ENCODE data around the gene EIF3K. TPM values are rescaled to one million over a fixed set of nuclear protein-coding genes. Genes with fewer than 3 reads are reported as not detected.
A peak's percentile ranks its signal among the peaks of the same experiment; 100 is the strongest.

The EIF3K gene
- total RNA-seq, 2 donors from 2014 or later: 282 to 320 TPM

DNA sequence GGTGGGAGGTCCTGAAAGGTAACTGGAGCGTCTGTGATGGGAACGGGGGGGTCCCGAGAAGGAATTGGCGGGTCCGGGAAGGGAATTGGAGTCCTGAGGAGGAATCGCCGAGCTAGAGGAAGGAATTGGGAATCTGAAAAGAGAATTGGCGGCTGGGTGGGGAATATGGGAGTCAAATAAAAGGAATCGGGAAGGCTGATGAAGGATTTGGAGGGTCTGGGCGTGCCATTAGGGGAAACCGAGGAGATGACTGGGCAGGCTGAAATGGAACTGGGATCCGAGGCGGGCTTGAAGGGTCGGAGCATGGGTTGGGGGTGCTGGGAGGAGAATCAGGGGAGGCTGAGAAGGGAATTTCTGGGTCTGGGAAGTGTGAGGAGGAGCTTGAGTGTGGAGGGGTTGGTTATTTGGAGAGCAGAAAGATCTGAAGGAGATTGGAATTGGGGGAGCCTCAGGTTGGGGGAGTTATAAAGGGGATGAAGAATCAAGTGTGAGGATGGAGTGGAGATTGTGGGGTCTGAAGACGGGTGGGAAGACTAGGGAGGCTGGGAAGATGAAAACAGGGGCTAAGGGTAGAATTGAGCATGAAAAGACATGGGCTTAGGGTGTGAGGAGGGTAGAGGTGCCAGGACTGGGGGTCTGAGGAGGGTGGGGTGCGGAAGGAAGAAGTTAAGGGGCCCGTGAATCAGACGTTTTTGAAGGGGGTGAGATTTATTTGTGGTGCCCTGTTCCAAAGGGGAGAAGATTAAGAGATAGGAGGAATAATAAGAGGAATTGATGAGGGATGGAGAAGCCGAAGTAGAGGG, 29.2 kb downstream of the EIF3K start:
- H3K4me1 Mint-ChIP-seq: peaks cover 36% of the 10 kb centered on the region
- no peak for DNase-seq

DNA sequence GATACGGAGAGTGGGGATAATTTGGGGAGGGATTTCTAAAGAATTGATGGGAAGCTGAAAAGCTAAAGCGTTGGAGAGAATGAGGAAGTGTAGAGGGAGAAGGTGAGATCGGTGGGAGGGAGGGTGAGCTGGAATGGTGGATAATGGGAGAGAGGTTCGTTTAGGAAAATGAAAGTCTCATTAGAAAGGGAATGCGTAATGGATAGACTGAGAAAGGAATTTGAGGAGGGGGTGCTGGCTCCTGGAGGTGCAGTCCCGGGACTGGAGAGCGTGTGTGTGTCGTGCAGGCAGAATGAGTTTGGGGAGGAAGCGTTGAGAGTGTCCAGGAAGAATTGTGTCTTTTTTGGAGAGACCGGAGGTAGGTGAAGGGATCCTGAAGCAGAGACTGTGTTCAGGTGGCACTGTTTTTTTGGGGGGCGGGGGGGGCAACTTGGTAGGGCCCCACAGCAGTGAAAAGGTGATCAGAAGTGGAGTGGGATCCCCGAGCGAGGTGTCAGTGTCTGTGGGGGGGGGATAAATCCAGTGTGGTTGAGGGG, 29.8 kb downstream of the EIF3K start:
- H3K27ac Mint-ChIP-seq: peak overlapping the region; percentile 96
- peaks cover 2% of the 10 kb centered on the region for H3K9me3 ChIP-seq (ENCODE audit: control insufficient read depth, low read length, poor library complexity, severe bottlenecking)
- peaks cover 41% of the 10 kb centered on the region for H3K4me1 Mint-ChIP-seq
- no peaks in the 10 kb centered on the region for H3K27me3 Mint-ChIP-seq
- H3K4me3 Mint-ChIP-seq: peak overlapping the region; percentile 100
- DNase-seq (no peak), ATAC-seq (no peak)
- peaks cover 13% of the 10 kb centered on the region for H3K36me3 Mint-ChIP-seq (ENCODE audit: low read depth)

More for the DNA sequence above, 29.2 kb downstream of the EIF3K start:
- Mint-ChIP-seq H3K27ac (peak overlapping the region; percentile 96), H3K27me3 (no peaks in the 10 kb centered on the region), H3K4me3 (peak overlapping the region; percentile 100), H3K36me3 (ENCODE audit: low read depth) (peaks cover 11% of the 10 kb centered on the region)
- no peak for ATAC-seq
- peaks cover 2% of the 10 kb centered on the region for H3K9me3 ChIP-seq (ENCODE audit: control insufficient read depth, low read length, poor library complexity, severe bottlenecking)

DNA sequence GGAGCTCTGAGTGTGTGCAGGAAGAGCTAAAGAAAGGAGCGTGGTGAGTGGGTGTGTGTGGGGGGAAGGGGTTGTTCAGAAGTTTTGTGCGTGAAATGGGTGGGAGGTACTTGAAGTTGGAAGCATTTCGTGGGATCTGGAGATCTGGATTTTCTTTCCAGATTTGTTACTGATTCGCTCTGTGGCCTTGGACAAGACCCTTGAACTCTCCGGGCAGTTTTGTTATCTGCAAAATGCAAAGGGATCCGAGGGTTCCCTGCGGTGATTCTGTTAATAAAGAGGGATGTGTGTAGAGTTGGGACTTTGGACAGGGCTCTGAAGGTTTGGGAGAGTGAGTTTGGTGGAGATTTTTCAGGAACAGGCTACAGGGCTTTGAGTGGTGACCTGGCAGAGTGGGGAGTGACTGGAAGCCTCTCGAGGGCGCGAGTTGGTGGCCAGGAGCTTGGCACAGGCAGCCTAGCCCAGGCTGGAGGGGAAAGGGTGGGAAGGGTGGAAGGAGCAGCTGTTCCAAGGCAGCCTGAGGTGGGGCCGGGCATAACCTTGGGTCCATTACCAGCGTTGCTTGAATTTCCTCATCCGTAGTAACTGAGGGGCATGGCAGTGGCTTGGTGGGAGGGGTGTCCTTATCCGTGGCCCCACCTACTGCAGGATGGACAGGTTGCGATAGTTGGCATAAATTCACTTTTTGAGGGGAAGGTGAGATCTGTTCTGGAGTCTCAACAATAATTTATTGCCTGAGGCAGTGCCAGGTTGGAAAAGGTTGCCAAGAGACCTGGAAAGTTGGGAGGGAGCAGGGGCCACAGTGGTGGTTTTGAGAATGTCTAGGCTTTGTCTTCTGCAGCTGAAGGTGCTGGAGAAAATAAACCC, 30.6 kb downstream of the EIF3K start:
- peak overlapping the region; percentile 96 for H3K27ac Mint-ChIP-seq

DNA sequence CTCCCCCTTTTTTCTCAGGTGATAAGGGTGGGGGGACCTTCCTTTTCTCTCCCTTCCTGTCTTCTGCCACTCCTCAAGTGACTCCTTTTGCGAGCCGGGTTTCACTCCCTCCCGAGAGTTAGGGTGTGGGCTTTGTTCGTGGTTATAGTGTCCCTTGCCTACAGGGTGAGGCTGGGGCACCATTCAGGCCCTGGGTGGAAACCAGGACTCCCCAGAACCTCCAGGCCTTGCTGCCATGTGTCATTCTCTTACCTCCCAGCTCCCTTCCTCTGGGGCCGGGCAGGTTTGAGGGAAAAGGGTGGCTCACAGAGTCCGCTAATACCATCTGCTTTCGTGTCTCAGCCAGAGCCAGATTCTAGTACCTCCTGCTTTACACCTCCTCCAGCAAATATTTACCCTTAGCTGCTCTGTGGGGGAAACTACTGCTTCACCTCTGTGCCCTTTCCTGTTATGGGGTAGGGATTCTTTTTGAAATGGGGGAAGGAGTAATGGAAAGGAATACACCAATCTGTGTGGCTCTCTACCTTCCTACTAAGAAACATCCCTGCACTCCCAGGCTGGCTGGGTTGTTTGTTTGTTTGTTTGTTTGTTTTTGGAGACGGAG, 31.3 kb downstream of the EIF3K start:
- Mint-ChIP-seq H3K27ac (peak overlapping the region; percentile 96), H3K27me3 (no peaks in the 10 kb centered on the region), H3K4me3 (peak overlapping the region; percentile 100), H3K36me3 (ENCODE audit: low read depth) (peaks cover 13% of the 10 kb centered on the region), H3K4me1 (peaks cover 48% of the 10 kb centered on the region)
- DNase-seq: no peak
- H3K9me3 ChIP-seq (ENCODE audit: control insufficient read depth, low read length, poor library complexity, severe bottlenecking): peaks cover 2% of the 10 kb centered on the region
- ATAC-seq: no peak

More for the DNA sequence above, 30.6 kb downstream of the EIF3K start:
- no peaks in the 10 kb centered on the region for H3K27me3 Mint-ChIP-seq
- peaks cover 42% of the 10 kb centered on the region for H3K4me1 Mint-ChIP-seq
- peaks cover 2% of the 10 kb centered on the region for H3K9me3 ChIP-seq (ENCODE audit: control insufficient read depth, low read length, poor library complexity, severe bottlenecking)
- H3K36me3 Mint-ChIP-seq (ENCODE audit: low read depth): peaks cover 13% of the 10 kb centered on the region
- DNase-seq: no peak
- no peak for ATAC-seq
- H3K4me3 Mint-ChIP-seq: peak overlapping the region; percentile 100

DNA sequence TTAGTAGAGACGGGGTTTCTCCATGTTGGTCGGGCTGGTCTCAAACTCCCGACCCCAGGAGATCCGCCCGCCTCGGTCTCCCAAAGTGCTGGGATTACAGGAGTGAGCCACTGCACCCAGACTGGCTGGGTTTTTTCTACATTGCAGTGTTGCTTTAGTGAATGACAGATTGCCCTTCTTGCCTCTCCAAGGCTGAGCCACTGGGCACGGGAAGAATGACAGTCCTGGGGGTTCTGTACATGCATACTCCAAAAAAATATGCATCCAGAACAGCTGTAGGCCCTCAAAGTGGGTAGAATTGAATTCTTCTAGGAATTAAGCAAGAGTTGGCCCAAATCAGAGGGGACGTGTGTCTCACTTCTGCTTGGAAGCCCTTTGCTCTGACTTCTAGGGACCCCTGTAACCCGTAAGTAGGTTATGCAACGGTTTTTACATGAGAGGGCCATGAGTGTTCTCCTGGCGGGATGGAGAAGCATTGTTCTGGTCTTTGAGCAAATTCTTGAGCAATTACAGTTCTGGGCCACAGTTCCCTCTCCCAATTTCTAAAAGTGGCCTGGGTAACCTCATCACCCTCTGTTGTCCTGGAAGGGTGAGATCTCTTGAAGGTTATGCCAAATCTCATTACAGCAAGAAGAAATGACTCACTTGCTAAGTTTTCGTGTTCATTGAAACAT, 32.1 kb downstream of the EIF3K start:
- Mint-ChIP-seq H3K4me1 (peaks cover 56% of the 10 kb centered on the region), H3K27ac (peak overlapping the region; percentile 96), H3K36me3 (ENCODE audit: low read depth) (peaks cover 13% of the 10 kb centered on the region), H3K4me3 (peak overlapping the region; percentile 59), H3K27me3 (no peaks in the 10 kb centered on the region)
- H3K9me3 ChIP-seq (ENCODE audit: control insufficient read depth, low read length, poor library complexity, severe bottlenecking): peaks cover 2% of the 10 kb centered on the region
- DNase-seq: no peak
- ATAC-seq: no peak

DNA sequence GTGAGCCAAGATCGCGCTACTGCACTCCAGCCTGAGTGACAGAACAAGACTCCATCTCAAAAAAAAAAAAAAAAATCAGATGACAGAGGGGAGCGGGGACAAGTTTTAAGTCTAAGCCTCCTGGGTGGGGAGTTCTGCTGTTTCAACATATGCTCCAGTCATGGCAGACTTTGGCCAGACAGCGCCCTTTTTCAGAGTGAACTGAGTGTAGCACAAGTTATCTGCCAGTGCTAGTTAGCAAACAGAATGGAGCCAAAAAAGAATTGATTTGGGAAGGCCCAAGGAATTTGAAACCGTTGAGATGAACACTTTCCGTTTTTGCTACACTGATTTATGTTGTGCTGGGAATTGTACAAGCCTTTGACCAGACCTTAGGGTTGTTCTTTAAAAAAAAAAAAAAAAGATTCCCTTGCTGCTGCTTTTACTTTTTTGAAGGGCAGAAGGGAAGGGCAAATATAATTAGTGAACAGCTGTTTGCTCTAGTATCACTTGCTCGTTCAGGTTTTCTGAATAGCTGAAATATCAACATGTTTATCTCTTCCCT, 34.1 kb downstream of the EIF3K start:
- H3K36me3 Mint-ChIP-seq (ENCODE audit: low read depth): peaks cover 11% of the 10 kb centered on the region
- peak overlapping the region; percentile 62 for H3K27ac Mint-ChIP-seq
- no peak overlapping the region for H3K4me3 Mint-ChIP-seq
- peaks cover 2% of the 10 kb centered on the region for H3K9me3 ChIP-seq (ENCODE audit: control insufficient read depth, low read length, poor library complexity, severe bottlenecking)
- ATAC-seq: no peak
- peaks cover 68% of the 10 kb centered on the region for H3K4me1 Mint-ChIP-seq
- no peaks in the 10 kb centered on the region for H3K27me3 Mint-ChIP-seq
- no peak for DNase-seq

DNA sequence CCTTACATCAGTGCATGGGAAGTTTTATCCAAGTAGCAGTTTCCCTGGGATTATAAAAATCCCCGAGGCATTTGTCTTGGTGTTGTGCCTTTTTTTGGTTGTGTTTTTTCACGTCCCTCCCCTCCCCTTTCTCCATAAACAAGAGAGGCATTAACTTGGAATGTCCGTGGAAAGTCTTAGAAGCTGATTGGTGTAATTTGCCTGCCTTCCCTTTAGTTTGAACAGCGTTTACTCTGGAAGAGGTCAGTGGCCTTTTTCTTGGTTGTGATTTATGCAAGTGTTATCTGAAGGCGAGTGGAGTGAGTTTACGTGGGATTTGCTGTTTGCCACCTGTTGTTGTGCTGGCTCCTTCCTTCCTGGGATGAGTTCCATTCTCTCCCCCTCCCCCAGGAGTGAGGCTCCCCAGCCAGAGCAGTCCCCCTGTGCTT, 35.7 kb downstream of the EIF3K start:
- H3K36me3 Mint-ChIP-seq (ENCODE audit: low read depth): peaks cover 2% of the 10 kb centered on the region
- peaks cover 56% of the 10 kb centered on the region for H3K4me1 Mint-ChIP-seq
- no peaks in the 10 kb centered on the region for H3K9me3 ChIP-seq (ENCODE audit: control insufficient read depth, low read length, poor library complexity, severe bottlenecking)
- H3K27ac Mint-ChIP-seq: peak overlapping the region; percentile 94
- ATAC-seq (no peak), DNase-seq (no peak)
- H3K27me3 Mint-ChIP-seq: no peaks in the 10 kb centered on the region
- H3K4me3 Mint-ChIP-seq: no peak overlapping the region

DNA sequence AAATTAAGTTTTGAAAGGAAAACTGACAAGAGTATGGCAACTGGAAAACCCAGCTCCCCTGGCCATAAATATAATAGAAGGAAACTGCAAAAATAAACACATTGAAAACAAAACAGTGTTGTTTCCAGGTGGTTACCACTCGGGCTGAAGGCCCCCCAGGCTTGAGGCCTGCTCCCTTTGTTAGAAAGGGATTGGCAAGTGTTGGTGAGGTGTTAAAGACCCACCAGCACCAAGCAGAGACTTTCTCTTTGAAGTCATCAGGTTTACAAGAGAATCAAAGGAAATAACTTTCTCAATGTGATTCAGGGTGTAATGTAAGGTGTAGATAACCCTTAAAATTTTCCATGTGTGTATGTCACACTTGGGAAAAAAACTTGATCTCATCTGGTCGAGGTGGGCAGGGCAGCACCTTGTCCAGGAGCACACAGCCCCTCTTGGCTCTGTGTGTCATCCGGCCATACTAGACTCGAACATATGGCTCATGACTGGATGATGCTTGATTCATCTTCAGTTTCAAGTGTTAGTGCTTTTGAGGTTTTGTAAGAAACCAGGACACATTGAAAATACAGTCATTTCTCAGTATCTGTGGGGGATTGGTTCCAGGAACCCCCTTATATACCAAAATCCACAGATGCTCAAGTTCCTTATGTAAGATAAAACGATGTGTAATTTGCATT, 36.3 kb downstream of the EIF3K start:
- Mint-ChIP-seq H3K27ac (peak overlapping the region; percentile 94), H3K4me1 (peaks cover 51% of the 10 kb centered on the region), H3K4me3 (peak overlapping the region; percentile 82), H3K27me3 (no peaks in the 10 kb centered on the region), H3K36me3 (ENCODE audit: low read depth) (peaks cover 2% of the 10 kb centered on the region)
- no peak for DNase-seq
- peak; percentile 9 for ATAC-seq
- no peaks in the 10 kb centered on the region for H3K9me3 ChIP-seq (ENCODE audit: control insufficient read depth, low read length, poor library complexity, severe bottlenecking)

DNA sequence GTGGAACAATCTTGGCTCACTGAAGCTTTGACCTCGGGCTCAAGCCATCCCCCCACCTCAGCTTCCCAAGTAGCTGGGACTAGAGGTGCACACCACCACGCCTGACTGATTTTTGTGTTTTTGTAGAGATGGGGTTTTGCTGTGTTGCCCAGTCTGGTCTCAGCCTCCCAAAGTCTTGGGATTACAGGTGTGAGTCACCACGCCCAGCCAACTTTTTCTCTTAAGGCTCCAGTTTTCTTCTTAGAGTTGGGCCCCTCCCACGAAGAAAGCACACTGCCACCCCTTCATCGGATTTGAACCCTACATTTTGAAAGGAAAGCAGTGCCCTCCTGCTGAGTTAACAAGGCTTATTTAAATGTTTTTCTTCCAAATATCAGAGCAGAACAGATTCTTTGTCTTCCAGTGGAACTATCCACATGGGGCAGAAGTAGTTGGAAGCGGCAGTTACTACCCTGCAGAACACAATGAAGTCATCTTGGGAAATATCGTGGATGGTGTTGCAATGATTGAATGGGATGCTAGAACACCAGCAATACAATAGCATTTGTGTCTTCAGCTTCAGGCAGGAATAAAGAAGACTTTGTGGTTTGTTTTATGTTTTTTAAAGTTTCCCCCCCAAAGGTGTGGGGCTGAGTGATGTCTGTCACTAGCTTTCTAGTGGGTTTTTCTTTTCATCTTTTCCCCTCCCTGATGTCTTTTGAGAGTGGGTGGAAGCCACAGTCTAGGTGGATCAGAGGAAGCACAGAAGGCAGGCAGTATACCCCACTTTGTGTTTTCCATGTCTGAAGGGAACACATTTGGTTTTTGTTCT, 37.4 kb downstream of the EIF3K start:
- DNase-seq (peak in 1 of 3 donors; percentile 32), ATAC-seq (peak; percentile 92)
- no peaks in the 10 kb centered on the region for H3K9me3 ChIP-seq (ENCODE audit: control insufficient read depth, low read length, poor library complexity, severe bottlenecking)
- H3K27ac Mint-ChIP-seq: peak overlapping the region; percentile 94
- peak overlapping the region; percentile 82 for H3K4me3 Mint-ChIP-seq
- H3K4me1 Mint-ChIP-seq: peaks cover 55% of the 10 kb centered on the region
- peaks cover 2% of the 10 kb centered on the region for H3K36me3 Mint-ChIP-seq (ENCODE audit: low read depth)
- H3K27me3 Mint-ChIP-seq: no peaks in the 10 kb centered on the region

DNA sequence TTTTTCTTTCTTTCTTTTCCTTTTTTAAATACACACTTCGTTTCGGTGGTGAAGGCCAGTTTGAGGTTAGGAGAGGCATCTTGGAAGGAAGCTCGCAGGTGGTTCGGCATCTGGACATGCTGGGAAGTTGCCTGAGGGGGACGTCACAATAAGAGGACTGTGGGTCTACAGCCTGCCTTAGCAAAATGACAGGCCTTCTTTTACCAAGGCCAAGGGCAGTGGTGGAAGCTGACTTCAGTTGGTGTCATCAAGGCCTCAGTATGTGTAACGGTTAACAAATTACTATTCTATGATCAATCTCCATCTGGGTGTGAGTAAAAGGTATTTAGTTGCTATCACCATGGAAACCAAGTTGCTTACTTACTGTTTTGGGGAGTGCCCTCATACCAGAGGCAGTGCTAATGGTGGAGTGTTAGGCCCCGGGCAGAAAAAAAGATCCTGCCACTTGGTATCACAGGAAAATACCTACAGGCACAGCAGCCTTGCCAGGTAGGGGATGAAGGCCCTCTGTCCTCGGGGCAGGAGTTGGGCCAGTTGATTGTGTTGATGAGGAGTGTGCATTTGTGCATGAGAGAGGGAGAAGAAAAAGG, 38.7 kb downstream of the EIF3K start:
- DNase-seq: peak in 1 of 3 donors; percentile 36
- Mint-ChIP-seq H3K36me3 (ENCODE audit: low read depth) (peaks cover 2% of the 10 kb centered on the region), H3K4me1 (peaks cover 53% of the 10 kb centered on the region), H3K27me3 (no peaks in the 10 kb centered on the region), H3K4me3 (peak overlapping the region; percentile 82), H3K27ac (peak overlapping the region; percentile 94)
- ATAC-seq: peak; percentile 67
- H3K9me3 ChIP-seq (ENCODE audit: control insufficient read depth, low read length, poor library complexity, severe bottlenecking): no peaks in the 10 kb centered on the region
